ENCODE measurements around the gene CHST8.

DNA sequence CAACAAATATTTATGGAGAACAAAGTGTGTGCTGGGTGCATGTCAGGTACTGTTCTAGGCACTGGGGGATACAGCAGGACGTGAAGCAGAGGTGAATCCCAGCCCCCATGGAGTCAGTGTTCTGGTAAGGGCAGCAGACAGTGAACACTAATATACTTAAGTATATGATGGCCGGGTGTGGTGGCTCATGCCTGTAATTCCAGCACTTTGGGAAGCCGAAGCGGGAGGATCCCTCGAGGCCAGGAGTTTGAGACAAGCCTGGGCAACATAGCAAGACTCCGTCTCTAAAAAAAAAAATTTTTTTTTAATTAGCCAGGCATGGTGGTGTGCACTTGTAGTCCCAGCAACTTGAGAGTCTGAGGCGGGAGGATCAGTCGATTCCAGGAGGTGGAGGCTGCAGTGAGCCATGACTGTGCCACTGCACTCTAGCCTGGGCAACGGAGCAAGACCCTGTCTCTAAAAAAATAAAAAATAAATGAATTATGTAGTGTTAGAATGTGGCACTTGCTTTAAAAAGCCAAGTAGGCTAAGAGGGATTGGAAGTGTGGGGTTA is 22.6 kb downstream of the CHST8 start:
- no peak for TF ChIP-seq POLR2AphosphoS5 (IDR thresholded peaks at IDR 0.05; ENCODE audit: borderline replicate concordance, low read depth, low read length)
- no peak for TF ChIP-seq EZH2 (IDR thresholded peaks at IDR 0.05)
- no peak for TF ChIP-seq FOXP2 (optimal IDR thresholded peaks at IDR 0.05; ENCODE audit: control extremely low read depth, extremely low read length, insufficient read depth)
